Activated T-helper 1 cell treated with Interleukin-2 at 50 U/mL for 16 hours (primary cell): Measurements from ENCODE around the gene ZNF35.
"Not testable (repeated sequence)": the region's sequence is repeated elsewhere in the genome, so short reads cannot be mapped to it uniquely, and the experiment has no call there.

Source experiments
- DNase-seq: peaks from one replicate; pipeline ENCODE4 v3.0.0-alpha.2; 2020; ENCODE audit warnings: low read depth

ZNF35 gene

GRCh38 chr3:44648564-44649229, at the start of gene ZNF35:
ZNF35 (plus strand) TSS chr3:44648732; CDS start chr3:44651068, 2,336 bp downstream.
- DNase-seq = peak; percentile 4

- DNase-seq = no peak
These were observed 46.8 kb upstream of the ZNF35 start for GRCh38 chr3:44601749-44602148.

- DNase-seq = no peak
These were observed 35.9 kb upstream of the ZNF35 start for GRCh38 chr3:44612678-44613077.

- peak; percentile 26 for DNase-seq
These were observed 23.6 kb upstream of the ZNF35 start, which contains the start of gene ZNF197 for GRCh38 chr3:44624749-44625480. ZNF197 (plus strand) TSS chr3:44625036; CDS start chr3:44629155, 4,119 bp downstream.

- no peak for DNase-seq
These were observed 19.8 kb upstream of the ZNF35 start for GRCh38 chr3:44628716-44629115.

- no peak for DNase-seq
These were observed 16.3 kb upstream of the ZNF35 start for GRCh38 chr3:44632193-44632592.

GRCh38 chr3:44642337-44642736, 6.2 kb upstream of the ZNF35 start:
- DNase-seq = no peak

- no peak for DNase-seq
These were observed 5.5 kb upstream of the ZNF35 start for GRCh38 chr3:44643024-44643423.

- no peak for DNase-seq
These were observed 761 bp upstream of the ZNF35 start for GRCh38 chr3:44647771-44648170.

GRCh38 chr3:44649709-44650108, 1.2 kb downstream of the ZNF35 start:
- no peak for DNase-seq

- DNase-seq = no peak
These were observed 5.5 kb downstream of the ZNF35 start for GRCh38 chr3:44654039-44654438.

GRCh38 chr3:44659015-44659414, 10.5 kb downstream of the ZNF35 start:
- no peak for DNase-seq

GRCh38 chr3:44659434-44659833, 10.9 kb downstream of the ZNF35 start:
- no peak for DNase-seq

GRCh38 chr3:44661189-44661588, 12.7 kb downstream of the ZNF35 start:
- DNase-seq = no peak

- no peak for DNase-seq
These were observed 16.6 kb downstream of the ZNF35 start for GRCh38 chr3:44665173-44665572.

- no peak for DNase-seq
These were observed 17.8 kb downstream of the ZNF35 start for GRCh38 chr3:44666346-44666745.

- no peak for DNase-seq
These were observed 21.2 kb downstream of the ZNF35 start for GRCh38 chr3:44669760-44670159.

GRCh38 chr3:44673466-44673865, 24.9 kb downstream of the ZNF35 start:
- not testable (repeated sequence) for DNase-seq

GRCh38 chr3:44674211-44674610, 25.7 kb downstream of the ZNF35 start:
- no peak for DNase-seq

- DNase-seq = no peak
These were observed 30.1 kb downstream of the ZNF35 start for GRCh38 chr3:44678480-44679116.

- no peak for DNase-seq
These were observed 32.5 kb downstream of the ZNF35 start for GRCh38 chr3:44680921-44681455.

- DNase-seq = no peak
These were observed 33.8 kb downstream of the ZNF35 start for GRCh38 chr3:44682182-44682896.
